ENCODE results near the gene MTFMT. TPM values are rescaled to one million over a fixed set of nuclear protein-coding genes. Genes with fewer than 3 reads are reported as not detected.

Gene MTFMT
- polyA plus RNA-seq, 3 donors, result 11.7 to 16.9 (median 15.8) TPM

DNA sequence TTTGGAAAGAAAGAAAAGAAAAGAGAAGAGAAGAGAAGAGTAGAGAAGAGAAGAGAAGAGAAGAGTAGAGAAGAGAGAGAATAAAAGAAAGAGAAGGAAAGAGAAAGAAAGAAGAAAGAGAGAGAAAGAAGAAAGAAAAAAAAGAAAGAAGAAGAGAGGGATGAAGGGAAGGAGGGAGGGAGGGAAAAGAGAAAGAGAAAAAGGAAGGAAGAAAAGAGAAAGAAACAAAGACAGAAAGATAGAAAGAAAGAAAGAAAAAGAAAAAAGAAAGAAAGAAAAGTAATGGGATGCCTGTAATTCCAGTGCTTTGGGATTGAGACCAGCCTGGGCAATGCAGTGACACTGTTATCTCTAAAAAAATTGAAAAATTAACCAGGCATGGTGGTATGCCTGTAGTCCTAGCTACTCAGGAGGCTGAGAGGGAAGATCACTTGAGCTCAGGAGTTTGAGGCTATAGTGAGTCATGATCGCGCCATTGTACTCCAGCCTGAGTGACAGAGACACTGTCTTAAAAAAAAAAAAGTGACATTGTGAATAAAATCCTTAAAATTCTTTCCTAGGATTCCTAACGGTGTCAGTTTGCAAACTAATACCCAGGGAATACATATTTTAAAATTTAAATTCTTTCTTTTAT, 36.7 kb upstream of the MTFMT start:
- DNase-seq, result no peak

DNA sequence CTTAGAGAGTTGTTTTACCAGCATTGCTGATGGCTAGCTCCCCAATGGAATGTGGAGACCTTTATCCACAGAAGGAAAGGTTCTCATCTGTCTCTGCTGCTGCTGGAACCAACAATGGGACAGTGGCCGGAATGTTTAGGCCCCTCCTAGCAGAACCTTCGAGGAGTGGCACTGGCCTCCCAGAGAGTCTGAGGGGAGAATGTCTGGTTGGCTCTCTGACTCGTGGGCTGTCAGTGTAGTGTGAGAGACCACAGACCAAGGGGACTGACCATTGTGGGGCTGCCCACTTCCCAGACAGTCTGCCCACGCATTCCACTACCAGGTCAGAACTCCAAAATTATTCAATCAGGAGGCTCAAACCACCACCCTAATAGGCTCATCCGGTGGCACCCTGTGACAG, 33.3 kb upstream of the MTFMT start:
- DNase-seq, result no peak

DNA sequence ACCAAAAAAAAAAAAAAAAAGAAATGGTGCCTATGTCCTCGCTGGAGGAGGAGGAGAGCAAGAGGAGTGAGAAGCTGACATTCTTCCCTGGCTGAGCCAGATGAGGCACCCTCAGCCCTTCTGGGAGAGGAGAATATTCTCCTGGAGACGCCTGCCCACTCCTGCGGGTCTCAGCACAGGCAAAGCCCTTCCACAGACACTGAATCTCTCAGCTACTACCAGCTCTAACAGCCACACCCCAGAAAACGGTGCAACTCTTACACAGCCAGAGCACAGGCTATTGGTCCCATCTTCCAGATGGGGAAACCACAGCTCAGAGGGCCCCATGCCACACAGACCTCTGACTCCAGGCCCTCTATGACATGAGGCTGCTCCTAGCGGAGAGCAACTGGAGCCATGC, 32.6 kb upstream of the MTFMT start:
- DNase-seq, result no peak

DNA sequence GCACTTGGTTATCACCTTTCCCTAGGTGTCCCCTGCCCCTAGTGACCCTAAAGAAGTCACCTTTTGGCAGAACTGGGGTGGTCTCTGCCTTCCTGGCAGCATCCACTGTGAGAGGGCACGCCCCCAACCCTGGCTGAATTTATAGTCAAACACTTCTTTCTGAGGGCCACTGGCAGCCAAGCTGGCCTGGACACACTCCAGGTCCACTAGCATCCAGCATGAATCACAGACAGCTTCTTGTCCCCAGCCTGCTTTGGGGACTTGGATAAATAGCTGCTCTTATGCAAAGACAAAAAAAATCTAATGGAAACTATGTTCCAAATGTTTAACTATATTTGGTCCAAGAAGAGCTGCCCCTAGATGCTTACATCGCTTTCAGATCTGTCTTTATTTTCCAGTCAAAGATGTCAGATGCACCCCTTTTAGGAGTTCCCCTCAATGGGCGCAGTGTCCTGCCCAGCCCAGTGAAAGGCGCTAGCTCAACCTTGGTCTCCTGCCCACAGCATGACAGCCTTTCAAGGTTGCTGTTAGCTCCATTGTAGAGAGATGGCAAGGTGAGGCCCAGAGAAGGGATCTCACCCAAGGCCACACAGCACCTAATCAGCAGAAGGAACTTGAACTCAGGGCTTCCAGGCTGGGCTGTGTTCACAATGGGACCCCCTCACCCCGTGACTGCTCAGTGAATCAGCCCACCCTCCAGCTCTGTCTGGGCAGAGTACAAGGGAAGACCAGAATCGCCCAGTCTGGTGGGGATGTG, 31.4 kb upstream of the MTFMT start:
- no peak for DNase-seq

DNA sequence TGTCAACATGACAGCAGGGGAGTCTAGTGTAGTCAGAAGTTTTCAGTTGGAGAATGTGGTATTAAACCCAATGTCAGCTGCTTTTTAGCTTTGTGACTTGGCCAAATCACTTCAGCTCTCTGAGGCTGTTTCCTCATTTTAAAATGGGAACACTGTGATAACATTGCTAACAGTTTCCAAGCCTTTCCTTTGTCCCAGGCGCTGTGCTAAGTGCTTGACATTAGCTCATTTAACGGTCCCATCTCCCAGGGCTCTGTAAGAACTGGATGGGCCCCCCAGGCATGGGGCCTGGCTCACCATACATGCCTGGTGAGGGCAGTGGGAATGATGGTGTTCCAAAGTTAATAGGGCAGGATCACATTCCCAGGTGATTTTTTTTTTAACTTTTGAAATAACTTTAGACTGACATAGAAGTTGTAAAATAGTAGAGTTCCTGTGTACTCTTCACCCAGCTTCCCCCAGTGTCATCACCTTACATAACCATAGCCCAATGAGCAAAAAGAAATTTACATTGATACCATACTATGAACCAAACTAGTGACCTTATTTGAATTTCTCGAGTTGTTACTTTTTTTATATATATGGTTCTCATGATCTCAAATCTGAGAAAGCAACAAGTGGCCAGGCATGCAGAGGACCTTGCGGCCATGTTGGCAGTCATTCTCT, 30.6 kb upstream of the MTFMT start:
- DNase-seq, result no peak

DNA sequence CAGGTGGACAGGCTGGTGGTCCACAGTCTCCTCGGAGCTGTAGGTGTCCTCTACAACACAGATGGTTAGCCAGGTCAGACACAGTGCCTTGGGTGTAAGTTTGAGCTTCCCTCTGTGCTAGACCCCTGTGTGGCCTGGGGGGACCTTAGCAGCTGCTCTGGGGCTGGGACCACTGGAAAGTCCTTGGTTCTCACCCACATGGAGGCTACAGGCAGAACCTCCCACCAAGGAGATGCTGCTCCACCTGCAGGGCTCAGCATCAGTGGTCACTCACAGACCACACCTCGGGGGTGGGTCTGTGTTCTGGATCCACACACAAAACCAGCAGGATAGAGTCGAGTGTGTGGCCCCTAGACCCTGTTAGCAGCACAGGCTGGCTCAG, 29.9 kb upstream of the MTFMT start:
- DNase-seq, result no peak

DNA sequence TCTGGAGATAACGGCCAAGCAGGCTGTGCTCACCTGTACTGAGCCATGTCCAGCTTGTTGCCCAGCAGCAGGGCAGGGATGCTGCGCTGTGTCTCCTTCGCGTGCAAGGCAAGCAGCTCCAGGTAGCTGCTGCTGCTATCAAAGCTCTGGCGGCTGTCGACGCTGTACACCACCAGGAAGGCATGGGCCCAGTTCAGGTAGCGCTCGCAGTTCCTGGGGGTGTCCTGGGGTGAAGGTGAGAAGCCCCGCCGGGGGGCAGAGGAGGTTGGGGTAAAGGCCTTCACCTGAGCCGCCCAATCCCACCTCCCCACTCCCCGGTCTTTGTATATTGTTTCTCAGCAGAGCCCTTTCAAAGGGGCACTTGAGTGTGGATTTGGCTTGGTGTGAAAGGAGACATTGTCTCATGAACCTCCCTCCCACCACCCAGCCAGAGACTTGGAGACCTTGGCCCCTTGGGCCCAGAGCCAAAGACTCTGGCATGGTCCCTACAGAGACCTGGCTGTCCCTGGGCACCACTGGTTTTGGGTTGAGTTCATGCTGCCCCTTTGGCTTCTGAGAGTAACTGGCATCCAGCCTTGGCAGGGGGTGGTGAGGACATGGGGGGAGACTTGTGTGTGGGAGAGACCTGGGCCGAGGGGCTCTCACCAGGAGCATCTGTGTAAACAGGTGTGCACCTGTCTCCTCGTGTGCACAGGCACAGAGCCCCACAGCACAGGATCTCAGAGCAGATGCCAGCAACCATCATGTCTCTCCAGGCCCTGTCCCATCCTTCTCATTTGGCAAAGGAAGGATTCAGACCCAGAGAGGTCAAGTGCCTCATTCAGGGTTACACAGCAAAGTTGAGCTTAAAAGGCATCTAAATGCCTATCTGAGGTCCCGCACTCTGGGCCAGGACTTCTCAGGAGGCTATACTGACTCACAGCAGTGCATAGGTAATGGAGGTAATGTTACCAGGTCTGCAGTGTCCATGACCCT, 29.2 kb upstream of the MTFMT start:
- DNase-seq, result no peak

DNA sequence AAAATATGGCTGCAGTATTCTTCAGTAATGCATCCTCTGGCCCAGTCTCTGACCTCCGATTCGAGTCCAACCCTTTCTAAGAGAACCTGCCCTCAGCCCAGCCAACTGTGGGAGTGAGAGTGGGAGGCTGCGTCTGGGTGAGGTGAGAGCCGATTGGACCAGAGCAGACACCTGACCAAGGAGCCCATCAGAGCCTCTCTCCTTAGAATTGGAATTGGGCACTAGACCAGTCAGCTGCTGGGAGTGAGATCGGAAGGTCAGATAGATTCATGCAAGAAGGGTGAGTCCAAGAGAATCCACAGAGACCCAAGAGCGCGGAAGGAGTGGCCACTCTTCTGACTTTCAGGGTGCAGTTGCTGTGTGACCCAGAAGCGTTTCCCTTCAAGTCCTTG, 28.1 kb upstream of the MTFMT start:
- no peak for DNase-seq

DNA sequence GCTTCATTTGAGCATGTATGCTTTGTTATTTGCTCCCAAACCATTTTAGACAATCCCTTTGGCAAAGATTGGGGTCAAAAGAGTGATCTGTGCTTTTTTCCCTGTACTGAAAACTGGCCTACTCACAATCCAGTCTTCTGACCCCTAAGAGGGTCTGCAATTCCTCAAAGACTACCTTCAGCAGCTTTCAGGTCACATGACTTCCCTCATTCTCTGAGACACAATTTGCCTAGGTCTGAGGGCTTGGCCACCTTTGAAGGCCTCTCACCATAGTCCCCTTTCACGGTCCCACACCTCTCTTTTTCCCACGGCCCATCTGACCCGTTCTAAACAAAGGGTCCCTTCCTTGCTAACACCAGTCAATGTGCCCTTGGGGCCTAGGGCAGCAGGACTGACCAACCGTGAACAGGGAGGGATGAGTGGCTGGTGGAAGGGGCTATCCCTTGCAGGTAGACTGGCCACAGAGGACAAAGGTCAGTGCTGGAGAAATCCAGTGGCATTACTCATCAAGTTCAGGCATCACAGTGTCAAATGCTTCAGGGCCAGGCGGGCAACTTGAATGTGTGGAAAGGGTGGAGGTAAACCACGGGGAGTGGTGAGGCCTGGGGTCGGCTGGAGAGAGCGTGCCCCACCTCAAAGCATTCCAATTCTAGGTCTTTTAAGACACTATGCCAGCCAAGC, 27.6 kb upstream of the MTFMT start:
- no peak for DNase-seq

DNA sequence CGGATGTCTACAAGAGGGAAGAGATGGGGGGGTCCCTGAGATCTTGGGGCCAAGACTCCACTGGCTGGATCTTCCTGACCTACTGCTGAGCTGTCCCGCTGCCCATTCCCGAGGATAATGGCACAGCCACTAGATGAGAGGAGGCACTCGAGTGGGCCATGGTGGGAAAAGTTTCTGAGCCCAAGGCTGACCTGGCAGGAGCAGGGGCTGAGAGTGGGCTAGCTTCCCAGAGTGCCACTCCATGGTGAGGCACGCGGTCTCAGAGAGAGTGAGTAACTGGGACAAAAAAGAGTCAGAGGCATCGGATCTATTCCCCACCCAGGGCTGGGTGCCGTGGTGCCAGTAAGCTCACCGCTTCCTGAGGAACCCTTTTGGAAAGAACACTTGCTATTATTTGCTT, 26.7 kb upstream of the MTFMT start:
- no peak for DNase-seq

DNA sequence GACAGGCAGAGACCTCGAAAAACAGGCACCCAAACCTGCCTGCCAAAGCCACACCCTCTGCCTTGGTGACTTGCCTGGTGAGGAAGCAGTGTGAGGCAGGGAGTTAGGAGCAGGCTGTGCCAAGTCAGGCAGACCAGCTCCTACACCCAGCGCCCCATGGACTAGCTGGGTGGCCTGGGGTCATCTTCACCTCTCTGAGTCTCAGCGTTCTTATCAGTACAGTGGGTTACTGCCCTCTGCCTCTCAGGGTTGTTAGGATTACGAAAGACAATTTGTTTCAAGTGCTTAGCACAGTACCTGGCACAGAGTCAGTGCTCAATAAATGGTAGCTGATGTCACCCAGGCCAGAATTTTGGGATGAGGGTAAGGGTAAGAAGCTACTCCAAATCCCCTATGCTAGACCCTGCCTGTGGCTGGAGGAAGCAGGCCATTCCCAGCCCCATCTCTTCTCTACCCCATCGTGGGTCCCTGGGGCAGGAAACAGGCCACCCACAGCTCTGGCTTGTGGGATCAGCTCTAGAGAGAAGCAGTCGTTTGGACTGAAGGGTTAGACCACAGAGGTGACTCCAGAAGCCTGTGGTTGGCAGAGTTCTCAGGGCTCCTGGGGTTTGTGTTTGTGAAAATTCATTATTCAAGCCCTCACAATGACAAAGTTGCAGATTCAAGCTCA, 25.9 kb upstream of the MTFMT start:
- DNase-seq, result no peak

DNA sequence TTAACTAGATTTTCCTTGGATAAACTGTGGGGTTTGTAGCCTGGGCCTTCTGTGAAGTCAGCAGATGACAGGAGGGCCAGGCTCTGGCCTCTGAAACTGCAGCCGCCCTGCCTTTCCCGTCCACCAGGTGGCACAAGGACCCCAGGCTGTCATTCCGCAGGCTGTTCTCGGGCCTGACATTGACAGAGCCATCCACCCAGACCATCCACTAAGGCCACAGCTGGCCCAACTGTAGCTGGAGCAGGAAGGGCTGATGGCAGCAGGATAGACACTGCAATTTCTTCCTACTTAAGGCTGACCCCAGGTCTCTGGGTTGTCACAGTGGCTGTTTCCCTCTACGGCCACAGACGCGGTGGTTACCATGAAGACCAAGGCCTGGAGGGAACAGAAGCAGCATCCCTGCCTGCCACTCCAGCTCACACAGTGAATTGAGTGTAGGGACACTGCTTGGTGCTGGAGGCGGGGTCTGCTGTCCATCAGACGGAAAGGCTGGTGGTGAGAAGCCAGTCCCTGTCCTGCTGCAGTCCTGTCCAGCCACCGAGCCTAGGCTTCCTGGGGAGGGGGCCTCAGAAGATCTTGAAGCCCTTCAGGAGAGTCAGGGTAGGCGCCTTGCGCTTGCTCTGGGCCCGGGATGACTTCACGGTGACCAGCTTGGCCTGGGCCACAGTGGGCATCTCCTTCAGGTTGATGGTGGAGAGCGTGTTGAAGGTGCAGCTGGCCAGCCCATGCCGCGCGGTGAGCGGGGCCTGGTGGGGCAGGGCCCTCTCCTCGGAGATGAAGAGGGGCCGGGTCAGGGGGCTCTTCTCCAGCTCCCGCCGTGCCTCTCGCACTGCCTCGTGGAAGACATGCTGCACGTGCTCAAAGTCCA, 25.1 kb upstream of the MTFMT start:
- no peak for DNase-seq

DNA sequence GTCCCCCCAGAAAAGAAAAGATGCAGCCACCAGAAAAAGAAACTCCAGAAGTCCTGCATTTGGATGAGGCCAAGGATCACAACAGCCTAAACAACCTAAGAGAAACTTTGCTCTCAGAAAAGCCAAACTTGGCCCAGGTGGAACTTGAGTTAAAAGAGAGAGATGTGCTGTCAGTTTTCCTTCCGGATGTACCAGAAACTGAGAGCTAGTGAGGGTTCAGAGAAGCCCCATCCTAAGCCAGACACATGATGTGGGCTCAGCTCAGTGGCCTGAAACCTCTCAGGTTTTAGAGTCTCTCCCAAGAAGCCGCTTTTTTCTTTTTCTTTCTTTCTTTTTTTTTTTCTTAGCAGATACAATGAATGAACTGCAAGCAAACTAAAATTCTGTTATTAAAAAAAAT, 23.5 kb upstream of the MTFMT start:
- DNase-seq, result no peak

DNA sequence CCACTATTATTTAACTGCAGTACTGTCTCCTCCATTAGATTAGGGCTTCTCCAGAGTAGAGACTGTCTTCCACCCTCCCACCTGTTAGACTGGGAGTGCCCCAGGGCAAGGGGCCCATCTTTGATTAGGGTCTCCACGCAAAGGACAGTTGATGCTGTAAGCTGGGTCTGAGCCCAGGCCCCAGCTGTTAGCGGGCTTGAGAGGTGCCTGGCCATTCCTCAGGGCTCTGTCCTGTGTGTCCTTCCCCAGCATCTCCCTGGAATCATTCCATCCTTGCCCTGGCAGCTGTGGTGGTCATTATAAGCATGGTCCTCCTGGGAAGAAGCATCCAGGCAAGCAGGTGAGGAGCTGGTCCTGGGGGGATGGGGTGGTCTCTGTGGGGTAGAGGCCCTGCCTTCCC, 21.8 kb upstream of the MTFMT start:
- no peak for DNase-seq

DNA sequence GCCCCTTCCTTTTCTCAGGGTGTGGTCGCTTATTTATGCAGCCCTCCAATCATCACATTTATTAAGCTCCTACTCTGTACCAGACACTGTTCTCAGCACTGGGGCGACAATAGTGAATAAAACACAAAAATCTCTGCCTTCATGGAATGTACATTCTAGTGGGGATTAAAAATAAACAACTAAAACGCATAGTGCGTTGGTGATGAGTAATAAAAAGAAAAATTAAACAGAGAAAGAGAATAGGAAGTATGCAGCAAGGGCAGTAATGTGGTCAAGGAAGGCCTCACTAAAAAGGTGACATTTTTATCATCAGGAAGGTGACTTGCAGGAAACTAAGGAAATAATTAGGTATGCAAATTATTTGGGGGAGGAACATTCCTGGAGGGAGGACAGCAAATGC, 20.8 kb upstream of the MTFMT start:
- DNase-seq, result no peak

DNA sequence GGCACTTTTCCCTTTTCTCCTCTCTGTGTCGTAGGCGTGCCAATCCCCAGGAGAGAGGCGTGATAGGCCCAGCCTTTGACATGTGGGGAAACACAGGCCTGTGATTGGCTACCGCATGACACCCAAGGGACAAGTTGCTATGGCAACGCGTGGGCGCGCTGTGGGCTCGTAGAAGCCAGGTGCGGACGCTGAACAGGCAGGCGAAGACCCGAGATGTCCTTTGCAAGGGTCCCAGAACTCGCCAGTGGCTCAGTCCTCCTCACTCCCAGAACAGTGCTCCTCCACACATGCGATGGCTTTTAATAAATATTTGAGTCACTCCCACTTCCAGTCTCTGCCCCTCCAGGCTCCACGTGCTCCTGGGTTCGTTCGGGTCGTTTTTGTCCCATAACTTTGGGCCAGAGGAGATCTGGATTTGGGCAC, 20.0 kb upstream of the MTFMT start:
- peak; percentile 90 for DNase-seq

DNA sequence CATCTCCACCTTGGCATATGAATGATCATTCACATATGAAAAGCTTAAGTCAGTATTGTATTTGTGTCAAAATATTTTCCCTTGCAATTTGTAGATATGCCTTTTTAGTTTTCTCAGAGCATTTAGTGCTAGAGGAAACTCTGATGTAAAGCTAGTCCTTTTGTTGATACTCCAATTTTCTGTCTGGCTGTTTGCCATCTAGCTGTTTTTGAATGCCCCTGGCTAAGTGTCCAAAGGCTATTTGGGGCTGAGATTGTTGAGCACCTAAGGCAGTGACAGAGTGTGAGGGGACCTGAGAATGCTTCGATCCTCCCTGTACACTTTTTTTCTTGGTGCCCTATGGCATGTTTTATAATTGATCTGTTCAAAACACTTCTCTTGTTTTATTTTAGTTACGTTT, 18.8 kb upstream of the MTFMT start:
- DNase-seq, result no peak

DNA sequence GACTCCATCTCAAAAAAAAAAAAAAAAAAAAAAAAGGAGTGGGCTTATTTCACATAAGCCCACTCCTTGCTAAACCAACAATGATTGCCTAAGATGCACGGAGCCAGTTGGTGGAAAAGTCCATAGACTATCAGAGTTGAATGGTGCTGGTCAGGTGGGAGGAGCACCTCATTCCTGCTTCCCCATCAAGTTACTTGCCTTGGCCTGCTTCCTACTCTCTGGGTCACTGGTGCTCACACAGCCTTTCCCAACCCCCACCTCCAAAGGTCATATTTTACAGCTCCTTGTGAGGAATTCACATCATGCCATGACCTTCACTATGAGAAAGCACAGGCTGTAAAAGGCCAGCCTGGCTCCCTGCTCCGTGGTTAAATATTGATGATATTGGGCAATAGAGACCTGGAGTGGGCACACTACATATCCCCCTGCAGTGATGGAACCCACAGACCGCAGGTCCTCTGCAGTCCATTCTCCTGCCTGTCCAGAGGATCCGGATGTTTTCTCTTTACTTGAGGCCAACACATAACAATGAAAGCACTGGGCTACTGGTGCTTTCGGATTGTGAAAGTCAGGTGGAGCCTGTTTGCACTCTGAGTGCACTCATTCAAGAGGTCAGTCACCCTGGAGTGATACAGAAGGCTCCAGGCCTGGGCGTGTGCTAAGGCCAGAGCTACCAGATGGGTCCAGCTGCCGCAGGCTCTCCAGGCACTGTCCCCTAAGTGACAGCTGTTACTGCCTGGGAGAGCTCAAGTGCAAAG, 15.5 kb upstream of the MTFMT start, which contains the start of gene SLC51B:
Gene SLC51B (plus strand): TSS at position 664 of the 758 bp plus-strand sequence. CDS start 4,618 bp downstream, outside the sequence.
- peak; percentile 62 for DNase-seq

DNA sequence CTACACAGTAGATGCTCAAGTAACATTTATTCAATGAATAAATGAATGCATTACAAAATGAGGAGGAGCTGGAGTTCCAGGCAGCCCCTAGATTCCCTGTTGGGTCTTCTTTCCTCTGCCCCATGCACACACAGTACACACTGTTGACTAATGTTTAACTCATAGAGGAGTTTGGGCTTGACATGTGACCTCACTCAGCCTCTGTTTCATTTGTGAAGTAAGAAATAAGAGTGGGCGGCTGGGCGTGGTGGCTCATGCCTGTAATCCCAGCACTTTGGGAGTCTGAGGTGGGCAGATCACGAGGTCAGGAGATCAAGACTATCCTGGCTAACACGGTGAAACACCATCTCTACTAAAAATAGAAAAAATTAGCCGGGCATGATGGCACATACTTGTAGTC, 14.8 kb upstream of the MTFMT start:
- peak; percentile 37 for DNase-seq
